22Rv1 (cell line): ENCODE results near the gene C3orf52.

ENCODE experiments used
- H3K27ac ChIP-seq: fragments of 450-650 bp; 2 replicates; pipeline ENCODE4 v1.5.1; 2017
- CTCF ChIP-seq: fragments of 450-650 bp; IDR thresholded peaks from 2 replicates; pipeline ENCODE4 v1.5.1; 2017; ENCODE audit warnings: mild to moderate bottlenecking
- ZFX ChIP-seq: fragments of 450-650 bp; IDR thresholded peaks from 2 replicates; pipeline ENCODE4 v1.6.1; 2017; ENCODE audit warnings: antibody characterized with exemption, borderline replicate concordance

C3orf52 gene

GRCh38 chr3:112137781-112138180 is 51.6 kb downstream of the C3orf52 start:
- H3K27ac ChIP-seq = no peak overlapping the region
- TF ChIP-seq CTCF (no peak), ZFX (no peak)

GRCh38 chr3:112138219-112138969 is 52.2 kb downstream of the C3orf52 start:
- TF ChIP-seq CTCF = no peak
- TF ChIP-seq ZFX = no peak
- no peak overlapping the region for H3K27ac ChIP-seq

- no peak overlapping the region for H3K27ac ChIP-seq
- TF ChIP-seq ZFX = no peak
- TF ChIP-seq CTCF = no peak
These were observed 54.4 kb downstream of the C3orf52 start for GRCh38 chr3:112140584-112140983.

GRCh38 chr3:112141293-112141692 is 55.1 kb downstream of the C3orf52 start:
- no peak overlapping the region for H3K27ac ChIP-seq
- TF ChIP-seq ZFX (no peak), CTCF (no peak)

- TF ChIP-seq ZFX = no peak
- no peak for TF ChIP-seq CTCF
- no peak overlapping the region for H3K27ac ChIP-seq
These were observed 57.1 kb downstream of the C3orf52 start for GRCh38 chr3:112143251-112143650.

- no peak overlapping the region for H3K27ac ChIP-seq
- TF ChIP-seq ZFX (no peak), CTCF (no peak)
These were observed 57.5 kb downstream of the C3orf52 start for GRCh38 chr3:112143689-112144088.

- no peak overlapping the region for H3K27ac ChIP-seq
- TF ChIP-seq ZFX (no peak), CTCF (no peak)
These were observed 62.9 kb downstream of the C3orf52 start for GRCh38 chr3:112149136-112149535.
